ENCODE data around the gene TMEM125. TPM values are rescaled to one million over a fixed set of nuclear protein-coding genes. Genes with fewer than 3 reads are reported as not detected.

TMEM125 gene
- total RNA-seq, 6 donors from 2014 or later, result 144 to 302 (median 227) TPM

DNA sequence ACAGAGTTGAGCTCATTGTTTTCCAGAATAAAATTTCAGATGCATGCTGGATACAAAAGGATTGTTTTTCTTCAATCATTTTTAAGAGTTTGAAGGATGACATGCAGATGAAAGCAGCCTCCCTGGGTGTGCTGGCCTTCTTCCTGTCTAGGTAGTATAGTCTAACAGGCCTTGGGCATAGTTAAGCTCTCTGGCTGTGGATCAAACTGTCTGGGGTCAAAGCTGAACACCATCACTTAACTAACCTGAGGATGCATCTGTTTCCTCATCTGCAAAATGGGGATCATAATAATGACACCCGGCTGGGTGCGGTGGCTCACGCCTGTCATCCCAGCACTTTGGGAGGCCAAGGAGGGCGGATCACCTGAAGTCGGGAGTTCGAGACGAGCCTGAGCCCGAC lies 25.0 kb downstream of the TMEM125 start:
- ATAC-seq (ENCODE audit: low FRiP score in 2 of 2), result no peak
- H3K4me1 ChIP-seq, result peaks cover 14 to 54% (median 35%) of the 10 kb centered on the region in 4 donors
- H3K27ac ChIP-seq, result peak overlapping the region; percentile 45 to 80 (median 73)

DNA sequence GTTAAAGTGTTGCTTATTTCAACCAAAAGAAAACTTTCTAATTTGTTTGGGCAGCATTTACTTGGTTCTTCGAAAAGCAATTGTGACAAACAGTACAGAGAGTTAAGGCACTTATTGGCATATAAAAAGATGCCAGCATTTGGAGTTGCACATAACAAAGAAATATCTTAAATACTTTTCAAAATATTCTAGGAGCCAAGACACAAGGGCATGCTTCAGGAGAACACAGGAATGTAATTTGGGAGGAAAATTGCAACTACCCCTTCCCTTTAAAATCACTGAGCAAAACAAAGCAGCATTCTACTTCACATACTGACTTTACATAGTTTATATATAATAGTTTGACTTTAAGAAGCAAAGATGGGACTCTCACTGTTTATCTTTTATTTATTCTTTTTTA lies 26.4 kb downstream of the TMEM125 start:
- no peaks in the 10 kb centered on the region for H3K27me3 ChIP-seq
- H3K36me3 ChIP-seq, result no peaks in the 10 kb centered on the region
- peak overlapping the region in 3 of 4 donors; percentile 73 to 80 (median 73) for H3K27ac ChIP-seq
- 22 to 48% methylated on average over 1 of the region's 1 CpG for WGBS, 2 donors
- H3K4me3 ChIP-seq, result no peak overlapping the region
- no peaks in the 10 kb centered on the region for H3K9me3 ChIP-seq
- TF ChIP-seq, protein P1, sequence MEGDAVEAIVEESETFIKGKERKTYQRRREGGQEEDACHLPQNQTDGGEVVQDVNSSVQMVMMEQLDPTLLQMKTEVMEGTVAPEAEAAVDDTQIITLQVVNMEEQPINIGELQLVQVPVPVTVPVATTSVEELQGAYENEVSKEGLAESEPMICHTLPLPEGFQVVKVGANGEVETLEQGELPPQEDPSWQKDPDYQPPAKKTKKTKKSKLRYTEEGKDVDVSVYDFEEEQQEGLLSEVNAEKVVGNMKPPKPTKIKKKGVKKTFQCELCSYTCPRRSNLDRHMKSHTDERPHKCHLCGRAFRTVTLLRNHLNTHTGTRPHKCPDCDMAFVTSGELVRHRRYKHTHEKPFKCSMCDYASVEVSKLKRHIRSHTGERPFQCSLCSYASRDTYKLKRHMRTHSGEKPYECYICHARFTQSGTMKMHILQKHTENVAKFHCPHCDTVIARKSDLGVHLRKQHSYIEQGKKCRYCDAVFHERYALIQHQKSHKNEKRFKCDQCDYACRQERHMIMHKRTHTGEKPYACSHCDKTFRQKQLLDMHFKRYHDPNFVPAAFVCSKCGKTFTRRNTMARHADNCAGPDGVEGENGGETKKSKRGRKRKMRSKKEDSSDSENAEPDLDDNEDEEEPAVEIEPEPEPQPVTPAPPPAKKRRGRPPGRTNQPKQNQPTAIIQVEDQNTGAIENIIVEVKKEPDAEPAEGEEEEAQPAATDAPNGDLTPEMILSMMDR (IDR thresholded peaks at IDR 0.05), result no peak
- TF ChIP-seq EP300 (IDR thresholded peaks at IDR 0.05) (no peak), POLR2A (IDR thresholded peaks at IDR 0.05) (no peak), POLR2AphosphoS5 (IDR thresholded peaks at IDR 0.05) (no peak)
- peaks cover 17 to 59% (median 37%) of the 10 kb centered on the region in 4 donors for H3K4me1 ChIP-seq
- ATAC-seq (ENCODE audit: low FRiP score in 2 of 2) (no peak), DNase-seq (no peak)

More for the DNA sequence above, 25.0 kb downstream of the TMEM125 start:
- TF ChIP-seq, protein P1 (IDR thresholded peaks at IDR 0.05), result no peak
- no peak for TF ChIP-seq POLR2AphosphoS5 (IDR thresholded peaks at IDR 0.05)
- TF ChIP-seq EP300 (IDR thresholded peaks at IDR 0.05), result no peak
- no peak for TF ChIP-seq POLR2A (IDR thresholded peaks at IDR 0.05)
- no peak for DNase-seq
- 79 to 80% methylated on average over 8 of the region's 8 CpGs for WGBS, 2 donors
- Histone ChIP-seq H3K4me3 (no peak overlapping the region), H3K27me3 (no peaks in the 10 kb centered on the region), H3K9me3 (no peaks in the 10 kb centered on the region), H3K36me3 (no peaks in the 10 kb centered on the region)

DNA sequence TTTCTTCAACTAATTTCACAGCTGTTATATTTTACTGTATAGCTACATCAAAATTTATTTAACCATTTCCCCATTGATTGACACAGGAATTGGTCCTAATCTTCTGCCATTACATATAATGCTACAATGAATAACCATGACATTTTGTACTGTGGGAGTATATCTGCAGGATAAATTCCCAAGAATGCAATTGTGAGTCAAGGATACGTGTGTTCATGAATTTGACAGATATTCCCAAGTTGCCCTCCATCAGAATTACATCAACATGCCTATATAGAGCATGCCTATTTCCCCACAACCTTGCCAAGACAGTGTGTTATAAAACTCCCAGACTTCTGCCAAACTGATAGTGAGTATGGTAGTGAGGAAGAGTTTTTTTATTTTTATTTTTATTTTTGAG lies 28.3 kb downstream of the TMEM125 start:
- no peak for TF ChIP-seq POLR2AphosphoS5 (IDR thresholded peaks at IDR 0.05)
- no peak for TF ChIP-seq EP300 (IDR thresholded peaks at IDR 0.05)
- TF ChIP-seq, protein P1 (IDR thresholded peaks at IDR 0.05), result no peak
- TF ChIP-seq POLR2A (IDR thresholded peaks at IDR 0.05), result no peak

DNA sequence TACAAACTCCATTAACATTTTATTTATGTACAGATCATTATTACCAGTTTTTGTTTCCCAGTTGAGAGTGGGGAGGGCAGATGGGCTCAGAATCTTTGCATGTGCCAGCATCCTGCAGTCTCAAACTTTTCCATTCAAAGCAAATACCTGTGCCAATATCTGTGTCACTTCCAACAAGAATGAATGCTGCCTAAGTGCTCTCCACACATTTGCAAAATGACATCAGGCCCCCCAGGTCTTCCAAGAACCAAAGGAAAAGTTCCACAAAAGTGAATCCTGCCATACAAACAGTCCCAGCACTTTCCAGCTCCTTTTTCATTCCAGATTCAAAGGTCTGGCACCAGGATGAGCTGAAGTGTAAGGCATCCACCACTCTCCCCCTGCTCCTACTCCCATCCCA lies 29.3 kb downstream of the TMEM125 start:
- Histone ChIP-seq H3K9me3 (no peaks in the 10 kb centered on the region), H3K4me1 (peaks cover 29 to 51% (median 47%) of the 10 kb centered on the region in 4 donors), H3K4me3 (no peak overlapping the region), H3K27me3 (no peaks in the 10 kb centered on the region), H3K36me3 (no peaks in the 10 kb centered on the region), H3K27ac (peak overlapping the region in 3 of 4 donors; percentile 69 to 81 (median 78))
- DNase-seq (no peak), ATAC-seq (ENCODE audit: low FRiP score in 2 of 2) (no peak)
- TF ChIP-seq POLR2AphosphoS5 (IDR thresholded peaks at IDR 0.05), result no peak
- TF ChIP-seq, protein P1 (IDR thresholded peaks at IDR 0.05), result no peak
- no peak for TF ChIP-seq POLR2A (IDR thresholded peaks at IDR 0.05)
- TF ChIP-seq EP300 (IDR thresholded peaks at IDR 0.05), result no peak

More for the DNA sequence above, 28.3 kb downstream of the TMEM125 start:
- Histone ChIP-seq H3K27ac (peak overlapping the region in 1 of 4 donors; percentile 54), H3K27me3 (no peaks in the 10 kb centered on the region), H3K36me3 (no peaks in the 10 kb centered on the region), H3K4me3 (no peak overlapping the region), H3K9me3 (no peaks in the 10 kb centered on the region), H3K4me1 (peaks cover 18 to 54% (median 38%) of the 10 kb centered on the region in 4 donors)
- no peak for ATAC-seq (ENCODE audit: low FRiP score in 2 of 2)
- 89 to 90% methylated on average over 1 of the region's 1 CpG for WGBS, 2 donors
- DNase-seq, result no peak
